NT2/D1 (cell line): ENCODE data around the gene ASIC2.

Source experiments
- DNase-seq: peaks from one replicate; pipeline ENCODE4 v3.0.0-alpha.2; 2011; ENCODE audit warnings: low read depth, low spot score
- H3K27me3 ChIP-seq: 2 replicates; pipeline ENCODE4 v1.6.0; 2011; ENCODE audit warnings: mild to moderate bottlenecking; ENCODE audit not compliant: insufficient read length, insufficient read depth
- H3K36me3 ChIP-seq: 2 replicates; pipeline ENCODE4 v1.6.1; 2011; ENCODE audit warnings: mild to moderate bottlenecking, low read length, mixed read lengths; ENCODE audit not compliant: insufficient read depth, insufficient read length
- H3K4me1 ChIP-seq: 2 replicates; pipeline ENCODE4 v1.5.1; 2011; ENCODE audit not compliant: insufficient read depth, insufficient read length
- H3K4me3 ChIP-seq: 2 replicates; pipeline ENCODE4 v1.5.1; 2011; ENCODE audit warnings: low read depth; ENCODE audit not compliant: insufficient read length
- H3K9ac ChIP-seq: 2 replicates; pipeline ENCODE4 v1.6.0; 2011; ENCODE audit warnings: low read depth; ENCODE audit not compliant: insufficient read length
- H3K9me3 ChIP-seq: 2 replicates; pipeline ENCODE4 v1.5.1; 2011; ENCODE audit warnings: mild to moderate bottlenecking, low read length; ENCODE audit not compliant: insufficient read depth
- SUZ12 ChIP-seq: IDR thresholded peaks from 2 replicates; pipeline ENCODE4 v1.6.1; 2011; ENCODE audit not compliant: insufficient read length, insufficient read depth; ENCODE audit errors: extremely low read depth
- YY1 ChIP-seq: IDR thresholded peaks from 2 replicates; pipeline ENCODE4 v1.6.1; 2011; ENCODE audit not compliant: insufficient read length, insufficient read depth
- ZNF274 ChIP-seq: IDR thresholded peaks from 2 replicates; pipeline ENCODE4 v1.6.1; 2011; ENCODE audit warnings: mild to moderate bottlenecking, low read depth, low read length

The ASIC2 gene

GRCh38 chr17:33120103-33120502 is 173.0 kb downstream of the ASIC2 start:
- Histone ChIP-seq H3K4me1 (no peaks in the 10 kb centered on the region), H3K4me3 (no peak overlapping the region), H3K9ac (no peak overlapping the region), H3K9me3 (no peaks in the 10 kb centered on the region), H3K36me3 (no peaks in the 10 kb centered on the region), H3K27me3 (peaks cover 3% of the 10 kb centered on the region)
- no peak for DNase-seq
- TF ChIP-seq SUZ12 (no peak), YY1 (no peak), ZNF274 (no peak)

GRCh38 chr17:33118391-33119075 is 174.6 kb downstream of the ASIC2 start:
- Histone ChIP-seq H3K9me3 (no peaks in the 10 kb centered on the region), H3K27me3 (peaks cover 3% of the 10 kb centered on the region), H3K4me1 (no peaks in the 10 kb centered on the region), H3K36me3 (no peaks in the 10 kb centered on the region), H3K4me3 (no peak overlapping the region), H3K9ac (no peak overlapping the region)
- TF ChIP-seq ZNF274 (no peak), YY1 (no peak)
- DNase-seq, result no peak

GRCh38 chr17:33116021-33116551 is 177.0 kb downstream of the ASIC2 start:
- Histone ChIP-seq H3K27me3 (no peaks in the 10 kb centered on the region), H3K36me3 (no peaks in the 10 kb centered on the region), H3K9ac (no peak overlapping the region), H3K4me1 (no peaks in the 10 kb centered on the region), H3K9me3 (no peaks in the 10 kb centered on the region), H3K4me3 (no peak overlapping the region)
- no peak for DNase-seq
- no peak for TF ChIP-seq SUZ12
- TF ChIP-seq ZNF274, result no peak
- no peak for TF ChIP-seq YY1

- no peak overlapping the region for H3K9ac ChIP-seq
- no peaks in the 10 kb centered on the region for H3K27me3 ChIP-seq
- H3K4me3 ChIP-seq, result no peak overlapping the region
- TF ChIP-seq ZNF274 (no peak), YY1 (no peak), SUZ12 (no peak)
- H3K9me3 ChIP-seq, result no peaks in the 10 kb centered on the region
- DNase-seq, result no peak
- H3K4me1 ChIP-seq, result no peaks in the 10 kb centered on the region
- H3K36me3 ChIP-seq, result no peaks in the 10 kb centered on the region
Observed at GRCh38 chr17:33115366-33115765, 177.7 kb downstream of the ASIC2 start.

GRCh38 chr17:33113991-33114370 is 179.1 kb downstream of the ASIC2 start:
- Histone ChIP-seq H3K4me3 (no peak overlapping the region), H3K27me3 (no peaks in the 10 kb centered on the region), H3K9me3 (no peaks in the 10 kb centered on the region), H3K36me3 (no peaks in the 10 kb centered on the region), H3K4me1 (no peaks in the 10 kb centered on the region), H3K9ac (no peak overlapping the region)
- no peak for DNase-seq
- TF ChIP-seq ZNF274 (no peak), SUZ12 (no peak)

- Histone ChIP-seq H3K9me3 (no peaks in the 10 kb centered on the region), H3K27me3 (no peaks in the 10 kb centered on the region), H3K36me3 (no peaks in the 10 kb centered on the region), H3K9ac (no peak overlapping the region), H3K4me1 (no peaks in the 10 kb centered on the region), H3K4me3 (no peak overlapping the region)
- no peak for DNase-seq
- TF ChIP-seq ZNF274 (no peak), YY1 (no peak), SUZ12 (no peak)
Observed at GRCh38 chr17:33113276-33113990, 179.7 kb downstream of the ASIC2 start.

GRCh38 chr17:33112763-33113162 is 180.3 kb downstream of the ASIC2 start:
- H3K36me3 ChIP-seq, result no peaks in the 10 kb centered on the region
- no peak for TF ChIP-seq YY1
- TF ChIP-seq ZNF274, result no peak
- no peak for TF ChIP-seq SUZ12
- no peaks in the 10 kb centered on the region for H3K4me1 ChIP-seq
- H3K9ac ChIP-seq, result no peak overlapping the region
- no peak for DNase-seq
- H3K4me3 ChIP-seq, result no peak overlapping the region
- no peaks in the 10 kb centered on the region for H3K9me3 ChIP-seq
- no peaks in the 10 kb centered on the region for H3K27me3 ChIP-seq
